ENCODE results near the gene BCAN.

BCAN gene

GRCh38 chr1:156676114-156676819, 34.4 kb downstream of the BCAN start:
- DNase-seq (ENCODE audit: low read depth in 1 of 2, low spot score in 1 of 2): no peak

DNA sequence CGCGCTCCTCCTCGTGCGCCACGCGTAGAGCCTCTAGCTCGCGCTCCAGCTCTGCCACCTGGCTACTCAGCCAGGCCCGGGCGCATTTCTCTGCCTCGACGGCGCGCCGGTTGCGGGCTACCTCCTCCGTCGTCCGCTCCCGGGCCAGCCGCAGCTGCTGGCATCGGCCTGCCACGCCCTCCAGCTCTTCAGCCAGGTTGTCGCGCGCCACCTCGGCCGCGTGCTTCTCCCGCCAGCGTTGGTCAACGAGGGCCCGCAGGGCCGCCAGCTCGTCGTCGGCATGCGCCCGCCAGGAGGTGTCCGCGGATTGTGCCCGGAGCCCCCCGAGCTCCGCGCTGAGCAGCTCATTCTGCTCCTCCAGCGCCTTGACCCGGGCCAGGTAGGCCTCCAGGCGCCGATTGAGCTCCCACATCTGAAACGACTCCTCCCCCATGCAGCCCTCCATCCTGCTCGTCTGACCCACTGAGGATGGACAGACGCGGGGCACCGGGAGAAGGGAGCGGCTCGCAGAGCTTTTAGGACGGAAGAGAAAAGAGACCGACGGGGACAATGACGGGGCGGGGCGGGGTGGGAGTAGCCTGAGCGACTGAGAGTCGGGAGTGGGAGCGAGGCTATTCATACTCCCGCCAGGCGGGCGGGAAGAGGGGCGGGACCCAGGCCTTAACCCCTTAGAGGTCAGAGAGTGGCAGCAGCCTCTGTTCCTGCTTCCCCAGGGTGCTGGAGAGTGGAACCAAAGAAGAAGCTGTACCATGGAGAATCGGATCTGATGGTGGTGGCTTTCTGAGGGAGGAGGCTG, 35.1 kb downstream of the BCAN start, which contains the start of gene NES:
Gene NES, minus strand, starts transcription at position 588 of the 796 bp plus-strand sequence. Its CDS starts 143 bp downstream, at position 445.
- no peak for DNase-seq (ENCODE audit: low read depth in 1 of 2, low spot score in 1 of 2)

DNA sequence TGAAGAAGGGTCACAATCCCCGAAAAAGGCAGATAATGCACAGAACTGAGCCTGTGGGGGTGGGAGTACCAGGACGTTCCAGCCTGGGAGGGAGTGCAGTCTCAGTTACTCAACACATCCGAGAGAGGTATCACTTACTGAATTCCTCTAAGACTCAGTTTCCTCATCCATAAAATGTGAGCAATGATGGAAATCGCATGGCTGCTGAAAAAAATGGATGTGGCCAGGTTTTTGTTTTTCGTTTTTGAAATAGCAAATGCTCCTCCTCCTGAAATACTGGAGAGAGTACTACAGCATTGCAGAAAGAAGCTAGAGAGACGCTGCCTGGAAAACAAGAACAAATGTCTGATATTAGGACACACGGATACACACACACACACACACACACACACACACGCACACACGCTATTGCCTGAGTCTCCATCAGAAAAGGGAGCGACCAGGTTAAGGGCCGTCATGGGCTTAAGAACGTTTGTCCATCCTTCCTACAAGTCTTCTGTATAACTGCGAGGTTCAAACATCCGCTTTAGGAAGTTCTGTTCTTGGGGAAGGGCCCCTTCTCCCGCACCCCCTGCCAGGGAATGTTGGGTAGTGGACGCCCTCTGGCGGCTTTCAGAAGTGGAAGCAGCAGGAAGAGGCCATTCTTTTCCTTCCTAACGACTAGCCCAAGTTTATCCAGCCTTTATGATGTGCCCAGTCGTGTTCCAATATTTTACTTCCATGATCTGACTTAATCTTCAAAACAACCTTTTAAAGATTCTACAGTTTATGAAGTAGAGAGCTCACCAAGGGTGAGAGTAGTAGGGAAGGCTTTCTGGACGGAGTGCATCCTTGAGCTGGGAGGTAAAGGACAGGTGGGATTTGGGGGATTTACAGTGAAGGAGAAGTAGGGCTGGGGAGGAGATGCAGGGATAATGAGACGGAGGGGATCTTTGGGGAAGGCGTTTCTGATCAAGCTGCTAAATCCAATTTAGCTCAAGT, 36.0 kb downstream of the BCAN start:
- DNase-seq (ENCODE audit: low read depth in 1 of 2, low spot score in 1 of 2): no peak

DNA sequence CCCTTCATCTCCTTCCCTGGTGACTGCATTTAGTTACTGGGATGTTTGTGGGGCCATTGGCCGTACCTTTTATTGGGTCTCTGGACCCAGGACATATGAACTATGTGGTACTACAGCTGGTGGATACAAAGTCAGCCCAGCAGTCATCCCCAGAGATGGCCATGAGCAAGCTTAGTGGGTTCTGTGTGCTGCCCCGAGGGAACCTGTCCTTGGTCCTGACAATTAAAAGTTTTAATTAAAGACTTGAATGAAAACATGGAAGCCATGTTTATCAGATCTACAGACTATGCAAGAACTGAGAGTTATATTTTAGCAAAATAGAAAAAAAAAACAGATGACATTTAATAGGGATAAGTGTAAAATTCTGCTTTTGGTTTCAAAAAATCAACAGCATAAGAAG, 38.1 kb downstream of the BCAN start:
- no peak for DNase-seq (ENCODE audit: low read depth in 1 of 2, low spot score in 1 of 2)

DNA sequence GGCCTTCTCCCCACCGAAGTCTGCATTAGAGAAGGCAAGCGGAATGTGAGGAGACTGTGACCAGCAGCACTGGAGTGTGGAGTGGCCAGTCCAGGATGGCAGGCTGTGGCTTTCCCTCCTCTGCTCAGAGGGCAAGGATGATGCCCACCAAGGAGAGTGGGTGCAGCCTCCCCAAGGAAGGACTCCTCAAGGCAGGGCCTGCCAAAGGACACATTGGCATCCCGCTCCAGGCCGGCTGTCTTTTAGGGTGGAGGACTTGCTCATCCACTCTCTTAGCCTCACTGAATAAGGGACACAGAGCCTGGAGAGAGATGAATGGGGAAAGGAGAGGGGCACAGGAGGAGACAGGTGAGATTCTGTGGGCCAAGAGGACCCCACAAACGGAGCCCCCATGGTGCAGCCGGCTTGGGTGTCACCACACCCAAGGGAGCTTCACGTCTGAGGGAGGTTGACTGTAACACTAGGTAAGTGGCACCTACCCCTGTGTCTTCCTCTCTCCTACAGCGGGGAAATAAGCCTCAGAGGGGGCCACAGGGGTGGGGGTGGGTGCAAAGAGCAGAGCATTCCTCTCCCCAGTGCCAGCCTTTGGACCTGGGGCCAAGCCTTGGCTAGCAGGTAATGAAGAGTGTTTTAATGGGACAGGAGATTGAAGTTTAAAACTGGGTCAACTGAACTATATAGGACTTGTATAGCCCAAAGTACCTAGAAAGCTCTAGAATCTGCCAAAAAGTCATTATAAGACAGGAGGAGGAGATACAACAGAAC, 39.5 kb downstream of the BCAN start:
- no peak for DNase-seq (ENCODE audit: low read depth in 1 of 2, low spot score in 1 of 2)

- DNase-seq (ENCODE audit: low read depth in 1 of 2, low spot score in 1 of 2): no peak
Measured at GRCh38 chr1:156682166-156682890, 40.4 kb downstream of the BCAN start.

- no peak for DNase-seq (ENCODE audit: low read depth in 1 of 2, low spot score in 1 of 2)
Measured at GRCh38 chr1:156684227-156684782, 42.4 kb downstream of the BCAN start.

DNA sequence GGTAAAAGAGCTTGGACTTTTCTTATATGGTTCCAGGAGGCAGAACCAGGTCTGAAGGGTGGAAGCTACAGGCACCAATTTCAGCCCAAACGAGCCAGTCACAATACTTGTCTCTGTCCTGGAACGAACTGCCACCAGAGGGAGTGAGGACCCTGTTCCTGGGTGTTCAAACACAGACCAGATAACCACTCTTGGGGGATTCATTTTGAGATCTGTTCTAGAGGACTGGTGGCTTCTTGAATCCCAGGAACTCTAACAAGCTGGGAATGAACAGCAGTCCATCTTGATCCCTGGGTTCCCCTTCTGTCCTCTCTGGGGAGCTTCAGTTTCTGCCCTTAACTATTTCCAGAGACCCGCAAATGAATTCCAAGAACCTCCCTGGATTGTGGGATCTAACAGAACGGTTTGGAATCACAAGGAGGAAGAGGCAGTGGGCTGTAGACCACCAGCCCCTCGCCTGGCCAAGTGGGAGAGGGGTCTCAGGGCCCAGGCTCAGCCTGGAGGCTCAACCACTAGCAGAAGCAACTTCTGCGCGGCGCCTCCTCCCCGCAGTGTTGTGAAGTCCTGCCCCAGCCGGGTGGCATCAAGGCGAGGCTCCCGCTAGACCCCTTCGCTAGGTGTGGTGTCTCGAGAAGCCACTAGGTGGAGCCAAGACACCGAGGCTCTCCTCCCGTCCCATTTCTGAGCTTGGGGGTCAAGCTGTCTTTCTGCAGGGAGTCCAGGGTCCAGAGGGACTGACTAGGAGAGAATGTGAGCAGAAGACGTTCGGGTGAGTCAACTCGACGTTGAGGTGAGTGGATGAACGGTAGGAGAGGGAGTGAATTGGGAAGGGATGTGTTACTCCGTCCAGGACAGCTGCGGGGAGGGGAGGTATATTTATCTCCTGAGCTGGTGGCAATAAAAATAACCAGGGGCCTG, 47.4 kb downstream of the BCAN start:
- peak; percentile 48 to 57 for DNase-seq (ENCODE audit: low read depth in 1 of 2, low spot score in 1 of 2)

- no peak for DNase-seq (ENCODE audit: low read depth in 1 of 2, low spot score in 1 of 2)
Measured at GRCh38 chr1:156689953-156690674, 48.2 kb downstream of the BCAN start.

GRCh38 chr1:156690675-156691036, 48.7 kb downstream of the BCAN start:
- no peak for DNase-seq (ENCODE audit: low read depth in 1 of 2, low spot score in 1 of 2)

GRCh38 chr1:156691191-156691590, 49.3 kb downstream of the BCAN start:
- DNase-seq (ENCODE audit: low read depth in 1 of 2, low spot score in 1 of 2): no peak

DNA sequence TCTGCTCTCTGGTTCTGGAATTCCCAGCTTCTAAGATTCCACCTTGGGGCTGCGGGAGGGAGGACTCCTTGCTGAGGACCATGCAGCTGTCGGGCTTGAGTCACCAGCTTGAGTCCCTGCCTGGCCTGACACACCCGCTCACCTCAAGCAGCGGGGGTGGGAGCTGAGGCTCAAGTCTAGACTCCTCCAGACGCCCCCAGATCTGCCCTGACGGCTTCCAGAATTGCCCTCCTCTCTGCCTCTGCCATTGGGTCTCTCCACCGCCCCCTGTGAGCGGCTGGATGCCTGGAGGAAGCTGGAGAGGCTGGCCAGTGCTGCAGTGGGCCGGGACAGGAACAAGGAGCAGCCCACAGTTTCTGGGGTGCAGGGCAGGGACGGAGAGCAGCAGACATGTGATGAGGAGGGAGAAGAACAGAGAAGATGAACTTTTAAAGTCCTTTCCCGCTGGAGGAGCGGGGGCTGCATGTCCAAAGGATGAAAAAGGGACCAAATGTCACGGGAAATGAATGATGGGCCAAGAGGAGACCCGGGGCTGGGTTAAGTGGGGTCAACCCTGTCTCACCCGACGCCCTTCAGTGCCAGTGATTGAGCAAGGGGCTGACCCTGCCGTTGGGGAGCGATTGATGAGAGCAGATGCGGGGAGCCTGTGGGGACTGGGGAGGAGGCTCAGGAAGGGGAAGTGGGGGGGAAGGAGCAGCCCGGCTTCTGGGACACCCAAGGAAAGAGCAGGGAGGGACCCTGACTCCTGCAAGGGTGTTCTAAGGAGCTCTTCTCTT, 49.9 kb downstream of the BCAN start:
- no peak for DNase-seq (ENCODE audit: low read depth in 1 of 2, low spot score in 1 of 2)

- DNase-seq (ENCODE audit: low read depth in 1 of 2, low spot score in 1 of 2): no peak
Measured at GRCh38 chr1:156692441-156692924, 50.6 kb downstream of the BCAN start.

DNA sequence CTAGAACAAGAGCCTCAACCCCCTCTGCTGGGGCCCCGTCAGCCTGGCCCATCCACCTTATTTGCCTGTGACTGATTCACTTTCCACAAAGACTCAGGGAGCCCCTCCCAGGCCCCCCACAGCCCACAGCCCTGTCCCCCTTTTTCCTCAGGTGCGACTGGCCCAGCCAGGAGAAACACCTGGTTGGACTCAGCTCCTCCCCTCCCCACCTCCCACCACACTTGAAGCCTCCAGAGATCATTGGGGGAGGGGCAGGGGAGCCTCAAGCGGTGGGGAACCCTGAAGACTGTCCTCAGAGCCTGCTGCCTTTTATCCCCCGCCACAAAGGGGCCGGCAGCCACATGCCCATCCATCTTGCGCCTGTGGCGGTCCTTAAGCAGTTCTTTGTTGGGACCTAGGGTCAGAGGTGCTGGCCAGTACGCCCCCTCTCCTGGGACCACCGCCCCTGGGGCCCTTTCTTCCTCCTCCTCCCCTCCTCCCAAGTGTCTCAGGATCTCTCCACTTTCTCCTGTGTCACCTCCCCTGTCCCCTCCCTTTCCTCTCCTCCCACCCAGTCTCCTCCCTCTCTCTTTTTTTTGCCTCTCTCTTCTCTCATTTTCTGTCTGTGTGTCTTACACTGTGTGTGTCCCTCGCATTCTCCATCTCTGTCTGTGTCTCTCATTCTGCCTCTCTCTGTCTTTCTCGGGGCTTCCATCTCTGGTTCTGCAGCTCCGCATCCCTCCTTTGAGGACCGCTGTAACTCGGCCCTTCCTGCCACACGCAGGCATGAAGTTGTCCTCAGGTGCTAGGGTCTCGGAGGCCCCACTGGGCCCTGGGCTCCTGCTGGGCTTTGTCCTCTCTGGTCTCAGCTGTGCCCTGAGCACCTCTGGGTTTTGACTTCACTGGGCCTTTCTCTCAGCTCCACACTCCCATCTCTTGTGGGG, 51.3 kb downstream of the BCAN start:
- no peak for DNase-seq (ENCODE audit: low read depth in 1 of 2, low spot score in 1 of 2)

DNA sequence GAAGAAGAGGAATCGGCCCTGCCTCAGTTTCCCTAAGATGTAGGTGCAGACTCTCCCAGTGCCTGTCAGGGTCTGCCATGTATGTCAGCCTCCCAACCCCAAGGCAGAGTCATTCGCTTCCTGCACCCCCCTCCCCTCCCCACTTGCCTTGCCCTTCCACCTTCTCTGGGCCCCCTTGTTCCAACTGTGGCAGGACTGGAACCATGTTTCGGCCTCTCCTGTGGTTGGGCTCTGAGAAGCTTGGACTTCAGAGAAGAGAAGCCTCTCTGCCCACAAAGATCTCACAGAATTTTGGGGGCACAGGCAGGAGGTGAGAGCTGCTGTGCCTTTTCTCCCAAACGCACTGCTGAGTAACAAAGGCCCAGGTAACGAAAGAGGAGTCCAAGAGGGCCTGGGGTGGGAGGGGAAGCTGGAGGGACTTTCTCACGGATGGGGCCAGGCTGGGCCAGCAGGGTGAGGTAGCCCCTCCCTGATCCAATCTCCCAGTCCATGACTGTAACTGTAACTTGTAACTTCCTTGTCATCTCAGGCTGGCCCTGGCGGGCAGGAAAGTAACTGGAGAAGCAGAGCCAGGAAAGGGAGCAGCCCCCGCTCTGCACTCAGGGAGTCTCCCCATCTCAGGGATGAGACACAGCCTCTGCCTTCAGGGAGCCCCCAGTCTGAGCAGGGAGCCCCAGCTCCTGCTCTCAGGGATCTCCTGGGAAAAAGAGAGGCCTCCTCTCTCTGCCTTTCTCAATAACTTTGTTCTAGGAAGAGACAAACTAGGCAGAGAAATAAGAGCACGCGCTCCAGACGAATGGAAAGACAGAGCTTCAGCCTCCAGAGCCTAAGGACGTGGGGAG, 52.2 kb downstream of the BCAN start:
- no peak for DNase-seq (ENCODE audit: low read depth in 1 of 2, low spot score in 1 of 2)
